Keratinocyte (primary cell): ENCODE data around the gene SNIP1.

Experiments
- CTCF ChIP-seq, 3 experiments: IDR thresholded peaks in 1 of 3; conservative IDR thresholded peaks in 1 of 3; optimal IDR thresholded peaks in 1 of 3; 2 replicates in 2 of 3; 3 replicates in 1 of 3; pipeline versions ENCODE3 to v1.5.1; 2011; ENCODE audit warnings: low read length in 3 of 3, mild to moderate bottlenecking in 3 of 3, moderate library complexity in 2 of 3, control low read depth in 1 of 3, inconsistent platforms in 1 of 3; ENCODE audit not compliant: insufficient read depth in 2 of 3; ENCODE audit errors: extremely low read depth in 1 of 3
- EZH2 ChIP-seq: IDR thresholded peaks from one replicate; pipeline ENCODE4 v1.6.1; 2012; ENCODE audit warnings: inconsistent platforms, mild to moderate bottlenecking, low read length, moderate library complexity

- TF ChIP-seq EZH2 (no peak), CTCF (optimal IDR thresholded peaks at IDR 0.05 in 1 of 3, IDR thresholded peaks at IDR 0.05 in 1 of 3, conservative IDR thresholded peaks at IDR 0.05 in 1 of 3; ENCODE audit: extremely low read depth in 1 of 3, insufficient read depth in 2 of 3, low read length in 3 of 3) (no peak)
Observed at GRCh38 chr1:37570528-37571334, 16.6 kb upstream of the SNIP1 start.
